ENCODE data around the gene TEAD1.
A peak's percentile ranks its signal among the peaks of the same experiment; 100 is the strongest.

Gene TEAD1

DNA sequence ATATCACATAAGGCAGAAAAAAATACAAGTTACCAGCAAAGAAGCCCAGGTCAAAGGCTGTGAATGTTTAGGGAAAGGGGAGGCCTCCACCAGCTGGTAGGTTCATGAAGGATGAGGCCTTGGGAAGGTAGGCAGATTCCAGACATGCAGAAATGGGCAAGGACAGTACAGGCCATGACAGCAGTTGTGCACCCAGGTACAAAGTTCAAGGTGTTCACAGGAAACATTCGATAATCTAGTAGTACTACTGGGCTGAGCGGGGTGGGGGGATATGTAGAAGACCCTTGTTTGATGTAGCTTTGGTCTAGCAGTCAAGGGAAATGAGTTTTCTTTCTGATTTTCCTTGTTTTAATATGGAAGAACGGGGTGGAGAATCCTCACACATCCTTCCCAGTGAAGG, 182.1 kb downstream of the TEAD1 start:
- TF ChIP-seq CTCF (conservative IDR thresholded peaks at IDR 0.05; ENCODE audit: low read depth): no peak
- ChIA-PET CTCF (no interaction called here), POLR2A (ENCODE audit: low non-redundant PET) (no interaction called here)
- H3K27ac ChIP-seq: no peak overlapping the region
- no peak for DNase-seq (ENCODE audit: low spot score)

- H3K27ac ChIP-seq: no peak overlapping the region
- ChIA-PET CTCF (interaction anchor here (0.6 to 0.7 kb wide), 3 partner anchors 331 to 515 kb away, joined by 3 read pairs; no protein-coding TSS in a partner anchor), POLR2A (ENCODE audit: low non-redundant PET) (no interaction called here)
- DNase-seq (ENCODE audit: low spot score): no peak
- TF ChIP-seq CTCF (conservative IDR thresholded peaks at IDR 0.05; ENCODE audit: low read depth): no peak
Measured at GRCh38 chr11:12857572-12857971, 183.4 kb downstream of the TEAD1 start.

DNA sequence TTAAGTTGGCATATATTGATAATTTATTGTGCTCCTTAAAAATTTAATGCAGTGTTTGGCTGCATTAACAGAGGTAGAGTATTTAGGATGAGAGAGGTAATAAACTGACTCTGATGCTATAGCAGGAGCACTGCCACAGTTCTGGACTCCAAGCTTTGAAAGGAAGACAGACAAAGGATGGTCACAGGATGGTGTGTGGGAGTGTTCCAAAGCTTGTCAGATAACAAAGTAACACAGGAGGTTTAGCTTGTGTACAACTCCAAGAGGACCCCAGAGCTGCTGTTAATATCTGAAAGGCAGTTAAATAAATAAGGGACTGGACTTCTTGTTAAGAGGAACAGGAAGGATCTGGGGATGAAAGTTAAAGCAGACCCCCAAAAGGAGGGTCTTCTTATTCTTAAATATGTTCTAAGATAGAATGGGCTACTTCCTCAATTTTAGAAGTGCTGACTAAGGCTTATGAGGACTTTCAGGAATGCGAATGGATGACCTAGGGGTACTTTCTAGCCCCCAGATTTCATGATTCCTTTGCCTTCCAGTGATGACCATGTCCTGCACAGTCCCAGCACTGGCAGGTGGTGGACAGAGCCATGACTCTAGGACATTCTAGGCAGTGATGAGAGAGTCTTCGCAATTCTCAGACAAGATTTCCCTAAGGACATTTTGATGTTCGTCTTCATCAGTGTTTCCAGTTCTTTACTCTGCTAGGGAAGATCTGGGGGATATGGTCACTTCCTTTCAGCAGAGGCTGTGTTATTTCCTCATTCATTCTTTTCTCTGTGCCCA, 185.8 kb downstream of the TEAD1 start:
- ChIA-PET POLR2A (ENCODE audit: low non-redundant PET) (no interaction called here), CTCF (interaction anchor here (0.6 to 1.0 kb wide), 2 partner anchors 9 to 186 kb away, joined by 3 to 5 read pairs; partner anchors contain the start of gene TEAD1)
- TF ChIP-seq CTCF (conservative IDR thresholded peaks at IDR 0.05; ENCODE audit: low read depth): no peak
- no peak overlapping the region for H3K27ac ChIP-seq
- no peak for DNase-seq (ENCODE audit: low spot score)

DNA sequence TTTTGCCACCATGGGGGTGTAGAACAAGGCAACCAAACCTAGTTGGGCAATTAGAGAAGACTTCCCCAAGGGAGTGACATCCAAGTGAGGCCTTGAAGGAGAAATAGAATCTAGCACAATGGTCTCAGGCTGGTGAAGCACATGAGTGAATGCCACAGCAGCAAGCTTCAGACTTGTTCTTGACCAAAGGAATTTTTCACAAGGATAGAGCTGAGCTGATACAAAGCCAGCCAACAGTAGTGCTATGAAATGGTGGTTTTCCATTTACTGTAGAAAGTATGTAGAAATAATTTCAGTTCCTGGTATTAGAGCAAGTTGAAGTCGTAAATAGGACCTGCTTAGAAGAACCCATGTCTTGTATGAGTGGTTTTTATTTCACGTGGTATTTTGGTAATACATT, 186.6 kb downstream of the TEAD1 start:
- no peak for DNase-seq (ENCODE audit: low spot score)
- no peak overlapping the region for H3K27ac ChIP-seq
- TF ChIP-seq CTCF (conservative IDR thresholded peaks at IDR 0.05; ENCODE audit: low read depth): no peak
- ChIA-PET CTCF (no interaction called here), POLR2A (ENCODE audit: low non-redundant PET) (no interaction called here)

GRCh38 chr11:12862696-12863469, 188.7 kb downstream of the TEAD1 start:
- H3K27ac ChIP-seq: peak overlapping the region; percentile 57
- peak; percentile 20 for DNase-seq (ENCODE audit: low spot score)
- ChIA-PET CTCF (interaction anchor here (0.7 to 1.0 kb wide), 2 partner anchors 26 to 313 kb away, joined by 3 read pairs; no protein-coding TSS in a partner anchor), POLR2A (ENCODE audit: low non-redundant PET) (no interaction called here)
- no peak for TF ChIP-seq CTCF (conservative IDR thresholded peaks at IDR 0.05; ENCODE audit: low read depth)

GRCh38 chr11:12863605-12864121, 189.4 kb downstream of the TEAD1 start:
- POLR2A ChIA-PET (ENCODE audit: low non-redundant PET): no interaction called here
- peak overlapping the region; percentile 57; the same call in 1 of the 2 replicates for H3K27ac ChIP-seq

More at GRCh38 chr11:12863605-12864121, 189.4 kb downstream of the TEAD1 start:
- CTCF ChIA-PET: interaction anchor here (1.0 kb wide), 1 partner anchor 25 kb away, joined by 3 read pairs; no protein-coding TSS in a partner anchor
- DNase-seq (ENCODE audit: low spot score): no peak
- TF ChIP-seq CTCF (conservative IDR thresholded peaks at IDR 0.05; ENCODE audit: low read depth): no peak

All from RWPE1 (cell line).